Peyer's patch (tissue), 4 donors: ENCODE results near the gene CLN3.

Experiments
- POLR2A ChIP-seq, 2 donors: fragments of 450-650 bp; IDR thresholded peaks; one replicate each; pipeline ENCODE4 v1.5.1; 2017; ENCODE audit warnings: antibody characterized with exemption in 2 of 2, mild to moderate bottlenecking in 2 of 2, moderate library complexity in 2 of 2
- TF ChIP-seq, protein P1 (sequence below), 6 experiments: fragments of 450-650 bp in 4 of 6; fragments of 200-600 bp in 2 of 6; sonication (generic) in 1 of 6; IDR thresholded peaks; one replicate each; pipeline ENCODE4 v1.5.1; 2017 to 2019; ENCODE audit warnings: antibody characterized with exemption in 6 of 6, mild to moderate bottlenecking in 3 of 6, moderate library complexity in 1 of 6

DNA sequence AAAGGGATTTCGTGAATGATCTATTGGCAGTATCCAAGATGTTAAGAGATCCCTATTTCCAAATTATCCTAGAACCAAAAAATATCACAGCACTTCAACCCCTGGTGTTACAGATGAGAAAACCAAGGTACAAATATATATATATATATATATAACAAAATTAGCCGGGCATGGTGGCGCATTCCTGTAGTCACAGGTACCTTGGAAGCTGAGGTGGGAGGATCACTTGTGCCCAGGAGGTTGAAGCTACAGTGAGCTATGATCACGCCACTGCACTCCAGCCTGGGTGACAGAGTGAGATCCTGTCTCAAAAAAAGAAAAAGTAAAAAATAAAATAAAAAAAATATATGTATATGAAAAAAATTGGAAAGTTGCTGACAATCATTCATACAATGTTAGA, 637 bp upstream of the CLN3 start:
- TF ChIP-seq, protein P1, sequence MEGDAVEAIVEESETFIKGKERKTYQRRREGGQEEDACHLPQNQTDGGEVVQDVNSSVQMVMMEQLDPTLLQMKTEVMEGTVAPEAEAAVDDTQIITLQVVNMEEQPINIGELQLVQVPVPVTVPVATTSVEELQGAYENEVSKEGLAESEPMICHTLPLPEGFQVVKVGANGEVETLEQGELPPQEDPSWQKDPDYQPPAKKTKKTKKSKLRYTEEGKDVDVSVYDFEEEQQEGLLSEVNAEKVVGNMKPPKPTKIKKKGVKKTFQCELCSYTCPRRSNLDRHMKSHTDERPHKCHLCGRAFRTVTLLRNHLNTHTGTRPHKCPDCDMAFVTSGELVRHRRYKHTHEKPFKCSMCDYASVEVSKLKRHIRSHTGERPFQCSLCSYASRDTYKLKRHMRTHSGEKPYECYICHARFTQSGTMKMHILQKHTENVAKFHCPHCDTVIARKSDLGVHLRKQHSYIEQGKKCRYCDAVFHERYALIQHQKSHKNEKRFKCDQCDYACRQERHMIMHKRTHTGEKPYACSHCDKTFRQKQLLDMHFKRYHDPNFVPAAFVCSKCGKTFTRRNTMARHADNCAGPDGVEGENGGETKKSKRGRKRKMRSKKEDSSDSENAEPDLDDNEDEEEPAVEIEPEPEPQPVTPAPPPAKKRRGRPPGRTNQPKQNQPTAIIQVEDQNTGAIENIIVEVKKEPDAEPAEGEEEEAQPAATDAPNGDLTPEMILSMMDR (IDR thresholded peaks at IDR 0.05): no peak
- no peak for TF ChIP-seq POLR2A (IDR thresholded peaks at IDR 0.05)
